ENCODE data around the gene POLR3G. TPM values are rescaled to one million over a fixed set of nuclear protein-coding genes. Genes with fewer than 3 reads are reported as not detected.

Gene POLR3G
- total and polyA plus RNA-seq, 11 donors = 0.30 to 1.6 (median 0.62) TPM

DNA sequence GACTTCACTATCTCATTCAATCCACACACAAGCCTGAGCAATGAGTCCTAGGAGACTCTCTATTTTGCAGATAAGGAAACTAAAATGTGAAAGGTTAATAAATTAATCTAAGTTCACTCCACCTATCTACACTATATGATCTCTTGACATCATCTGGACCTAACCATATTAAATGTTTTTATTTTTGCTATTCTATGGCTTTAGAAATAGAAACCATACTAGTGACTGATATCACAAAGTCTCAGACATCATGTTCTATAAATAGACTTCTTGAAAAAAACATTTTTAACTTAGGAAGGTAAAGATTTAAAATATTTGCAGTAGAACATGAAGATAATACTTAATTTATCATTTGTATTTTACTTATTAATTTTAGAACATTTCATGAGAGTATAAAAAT lies 74.6 kb downstream of the POLR3G start:
- intact Hi-C loops (cut with DNase I) = no loop called here
- ATAC-seq (no peak), DNase-seq (no peak)
- Histone ChIP-seq H3K9me3 (no peaks in the 10 kb centered on the region), H3K27me3 (peaks cover 0 to 32% (median 0%) of the 10 kb centered on the region in 9 donors), H3K36me3 (no peaks in the 10 kb centered on the region), H3K4me1 (no peaks in the 10 kb centered on the region), H3K27ac (no peak overlapping the region), H3K4me3 (no peak overlapping the region)
- no peak for TF ChIP-seq POLR2A (IDR thresholded peaks at IDR 0.05)
- TF ChIP-seq, protein P1, sequence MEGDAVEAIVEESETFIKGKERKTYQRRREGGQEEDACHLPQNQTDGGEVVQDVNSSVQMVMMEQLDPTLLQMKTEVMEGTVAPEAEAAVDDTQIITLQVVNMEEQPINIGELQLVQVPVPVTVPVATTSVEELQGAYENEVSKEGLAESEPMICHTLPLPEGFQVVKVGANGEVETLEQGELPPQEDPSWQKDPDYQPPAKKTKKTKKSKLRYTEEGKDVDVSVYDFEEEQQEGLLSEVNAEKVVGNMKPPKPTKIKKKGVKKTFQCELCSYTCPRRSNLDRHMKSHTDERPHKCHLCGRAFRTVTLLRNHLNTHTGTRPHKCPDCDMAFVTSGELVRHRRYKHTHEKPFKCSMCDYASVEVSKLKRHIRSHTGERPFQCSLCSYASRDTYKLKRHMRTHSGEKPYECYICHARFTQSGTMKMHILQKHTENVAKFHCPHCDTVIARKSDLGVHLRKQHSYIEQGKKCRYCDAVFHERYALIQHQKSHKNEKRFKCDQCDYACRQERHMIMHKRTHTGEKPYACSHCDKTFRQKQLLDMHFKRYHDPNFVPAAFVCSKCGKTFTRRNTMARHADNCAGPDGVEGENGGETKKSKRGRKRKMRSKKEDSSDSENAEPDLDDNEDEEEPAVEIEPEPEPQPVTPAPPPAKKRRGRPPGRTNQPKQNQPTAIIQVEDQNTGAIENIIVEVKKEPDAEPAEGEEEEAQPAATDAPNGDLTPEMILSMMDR (IDR thresholded peaks at IDR 0.05) = no peak

DNA sequence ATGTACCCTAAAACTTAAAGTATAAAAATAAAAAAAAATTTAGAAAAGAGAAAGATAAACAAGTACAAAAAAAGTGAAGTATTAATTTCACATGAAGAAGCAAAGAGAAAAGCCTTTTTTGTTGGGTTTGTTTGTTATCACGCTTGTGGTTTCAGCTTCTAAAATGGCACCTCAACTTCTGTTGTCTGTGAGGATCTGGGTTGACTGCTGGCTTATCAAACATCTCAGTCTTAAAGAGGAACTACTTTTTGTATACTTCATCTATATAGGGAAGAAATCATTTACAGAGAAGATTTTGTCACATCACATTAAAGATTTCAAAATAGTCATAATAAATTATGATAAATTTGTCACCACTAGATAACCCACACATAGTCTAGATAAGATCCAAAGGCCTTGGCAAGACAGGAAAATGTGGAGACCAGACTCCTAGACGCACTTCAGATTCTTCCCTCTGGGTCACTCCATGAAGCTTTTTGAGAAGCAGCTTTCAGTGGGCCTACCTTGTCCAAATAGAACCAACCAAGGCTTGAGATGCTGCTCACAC lies 75.1 kb downstream of the POLR3G start:
- no peak overlapping the region for H3K4me3 ChIP-seq
- H3K27me3 ChIP-seq = peaks cover 0 to 32% (median 0%) of the 10 kb centered on the region in 9 donors
- H3K9me3 ChIP-seq = no peaks in the 10 kb centered on the region
- no peak for ATAC-seq
- 65 to 75% (median 71%) methylated on average over 2 of the region's 2 CpGs for WGBS, 4 donors
- intact Hi-C loops (cut with DNase I) = no loop called here
- no peak for DNase-seq
- TF ChIP-seq, protein P1 (IDR thresholded peaks at IDR 0.05) = no peak
- no peak for TF ChIP-seq POLR2A (IDR thresholded peaks at IDR 0.05)
- no peaks in the 10 kb centered on the region for H3K36me3 ChIP-seq
- no peak overlapping the region for H3K27ac ChIP-seq
- H3K4me1 ChIP-seq = no peaks in the 10 kb centered on the region

DNA sequence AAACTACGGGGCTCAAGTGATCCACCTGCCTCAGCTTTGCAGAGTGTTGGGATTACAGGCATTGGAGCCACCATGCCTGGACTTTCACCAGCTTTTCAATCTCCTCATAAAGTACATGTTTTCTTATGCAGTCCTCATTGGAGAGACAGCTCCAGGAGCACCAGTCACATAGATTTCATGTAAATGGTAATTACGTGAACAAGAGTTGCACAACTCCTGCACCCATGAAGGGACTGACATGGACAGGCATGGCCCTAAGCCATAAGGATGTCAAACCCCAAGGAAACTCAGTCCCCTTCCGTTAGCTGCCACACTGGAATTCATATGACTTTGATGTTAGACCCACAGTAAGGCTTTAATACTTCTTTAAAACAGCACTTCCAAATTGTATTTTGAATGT lies 76.3 kb downstream of the POLR3G start:
- peaks cover 0 to 41% (median 0%) of the 10 kb centered on the region in 9 donors for H3K27me3 ChIP-seq
- H3K4me1 ChIP-seq = no peaks in the 10 kb centered on the region
- WGBS, 4 donors = 79 to 88% (median 80%) methylated on average over 3 of the region's 3 CpGs
- H3K4me3 ChIP-seq = no peak overlapping the region
- ATAC-seq (no peak), DNase-seq (no peak)
- no peak for TF ChIP-seq POLR2A (IDR thresholded peaks at IDR 0.05)
- TF ChIP-seq, protein P1 (IDR thresholded peaks at IDR 0.05) = no peak
- no peak overlapping the region for H3K27ac ChIP-seq
- H3K36me3 ChIP-seq = no peaks in the 10 kb centered on the region
- no peaks in the 10 kb centered on the region for H3K9me3 ChIP-seq
- intact Hi-C loops (cut with DNase I) = no loop called here

DNA sequence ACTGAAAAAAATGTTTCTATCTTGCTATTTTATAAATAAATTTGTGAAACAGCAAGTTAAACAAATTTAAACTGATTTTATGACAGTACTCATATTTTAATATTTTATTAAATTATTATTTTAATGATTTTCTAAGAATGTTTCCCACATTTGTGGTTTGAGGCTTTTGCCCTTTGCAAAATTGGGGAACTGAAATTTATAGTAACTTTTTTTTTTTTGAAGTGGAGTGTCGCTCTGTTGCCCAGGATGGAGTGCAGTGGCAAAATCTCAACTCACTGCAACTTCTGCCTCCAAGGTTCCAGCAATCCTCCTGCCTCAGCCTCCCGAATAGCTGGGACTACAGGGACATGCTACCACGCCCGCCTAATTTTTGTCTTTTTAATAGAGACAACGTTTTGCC lies 76.7 kb downstream of the POLR3G start:
- ATAC-seq (no peak), DNase-seq (no peak)
- 80 to 87% (median 83%) methylated on average over 5 of the region's 5 CpGs for WGBS, 4 donors
- intact Hi-C loops (cut with DNase I) = no loop called here
- Histone ChIP-seq H3K36me3 (no peaks in the 10 kb centered on the region), H3K9me3 (no peaks in the 10 kb centered on the region), H3K27ac (no peak overlapping the region), H3K4me3 (no peak overlapping the region), H3K4me1 (no peaks in the 10 kb centered on the region), H3K27me3 (peaks cover 0 to 44% (median 2%) of the 10 kb centered on the region in 9 donors)
- no peak for TF ChIP-seq POLR2A (IDR thresholded peaks at IDR 0.05)

DNA sequence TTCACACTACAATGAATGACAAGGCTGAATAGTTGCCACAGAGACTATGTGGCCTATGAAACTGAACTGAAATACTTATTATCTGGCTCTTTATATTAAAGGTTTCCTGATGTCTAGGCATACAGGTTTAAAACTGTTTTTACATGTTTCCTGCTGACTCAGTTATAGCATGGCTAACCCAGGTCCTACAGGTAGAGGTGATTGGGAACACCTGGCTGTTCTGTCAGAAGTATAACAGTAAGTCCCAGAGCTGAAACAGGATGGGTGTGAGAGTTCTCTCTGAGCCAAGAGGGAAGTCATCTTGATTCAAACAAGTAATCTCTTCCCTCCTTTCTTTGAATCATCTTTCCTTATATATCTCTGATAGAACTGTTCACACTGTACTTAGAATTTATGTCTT lies 79.0 kb downstream of the POLR3G start:
- DNase-seq (no peak), ATAC-seq (no peak)
- H3K36me3 ChIP-seq = no peaks in the 10 kb centered on the region
- H3K9me3 ChIP-seq = no peaks in the 10 kb centered on the region
- no peak overlapping the region for H3K4me3 ChIP-seq
- intact Hi-C loops (cut with DNase I) = no loop called here
- TF ChIP-seq, protein P1 (IDR thresholded peaks at IDR 0.05) = no peak
- TF ChIP-seq POLR2A (IDR thresholded peaks at IDR 0.05) = no peak
- no peak overlapping the region for H3K27ac ChIP-seq
- peaks cover 0 to 11% (median 6%) of the 10 kb centered on the region in 12 donors for H3K4me1 ChIP-seq
- peaks cover 4 to 57% (median 16%) of the 10 kb centered on the region in 9 donors for H3K27me3 ChIP-seq

Measured in heart left ventricle (tissue), 16 donors.